ENCODE measurements around the gene RTN4IP1.
A peak's percentile ranks its signal among the peaks of the same experiment; 100 is the strongest.

RTN4IP1 gene

GRCh38 chr6:106538145-106538544 is 91.2 kb downstream of the RTN4IP1 start:
- Histone ChIP-seq H3K4me1 (ENCODE audit: control insufficient read depth in 1 of 2, insufficient read depth in 2 of 2, low read length in 2 of 2) (peaks cover 1 to 2% of the 10 kb centered on the region in 2 experiments), H3K27me3 (ENCODE audit: insufficient read depth, low read length) (no peaks in the 10 kb centered on the region), H2AFZ (ENCODE audit: insufficient read depth, low read length, poor library complexity) (no peak overlapping the region), H2AK5ac (ENCODE audit: low read length) (no peak overlapping the region), H3K4me2 (ENCODE audit: low read length) (no peak overlapping the region), H3K9ac (ENCODE audit: low read length) (no peak overlapping the region), H2BK5ac (ENCODE audit: low read depth, low read length, poor library complexity) (no peak overlapping the region), H3K9me3 (ENCODE audit: insufficient read depth, low read depth, low read length) (no peaks in the 10 kb centered on the region), H3K27ac (ENCODE audit: low read depth, low read length) (no peak overlapping the region), H4K91ac (ENCODE audit: low read depth, low read length) (peak overlapping the region; percentile 14), H4K8ac (ENCODE audit: low read depth, low read length) (peak overlapping the region; percentile 19), H4K12ac (ENCODE audit: low read depth, low read length) (no peak overlapping the region), H2BK12ac (ENCODE audit: low read length) (no peak overlapping the region), H3K36me3 (ENCODE audit: control insufficient read depth in 1 of 2, insufficient read depth in 2 of 2, low read length in 2 of 2) (no peaks in the 10 kb centered on the region), H3K23ac (ENCODE audit: low read length) (no peak overlapping the region), H2BK120ac (ENCODE audit: insufficient read depth, low read length, poor library complexity) (no peak overlapping the region), H3K4ac (ENCODE audit: low read depth, low read length) (no peak overlapping the region), H3K4me3 (ENCODE audit: low read depth, low read length) (no peak overlapping the region), H3K79me1 (ENCODE audit: low read length) (no peaks in the 10 kb centered on the region), H3K79me2 (ENCODE audit: control insufficient read depth, insufficient read depth, low read length, poor library complexity) (no peaks in the 10 kb centered on the region), H3K14ac (ENCODE audit: low read length) (no peak overlapping the region), H3K18ac (ENCODE audit: low read length) (no peak overlapping the region)
- DNase-seq: no peak
- WGBS (ENCODE audit: extremely low coverage, insufficient coverage, insufficient read length): no CpG with 5 or more reads among the region's 1 CpG

GRCh38 chr6:106537662-106538061 is 91.6 kb downstream of the RTN4IP1 start:
- Histone ChIP-seq H2AFZ (ENCODE audit: insufficient read depth, low read length, poor library complexity) (no peak overlapping the region), H3K4me3 (ENCODE audit: low read depth, low read length) (no peak overlapping the region), H3K4ac (ENCODE audit: low read depth, low read length) (no peak overlapping the region), H3K9me3 (ENCODE audit: insufficient read depth, low read depth, low read length) (no peaks in the 10 kb centered on the region), H3K27ac (ENCODE audit: low read depth, low read length) (no peak overlapping the region), H3K79me2 (ENCODE audit: control insufficient read depth, insufficient read depth, low read length, poor library complexity) (no peaks in the 10 kb centered on the region), H3K4me1 (ENCODE audit: control insufficient read depth in 1 of 2, insufficient read depth in 2 of 2, low read length in 2 of 2) (peaks cover 2 to 3% of the 10 kb centered on the region in 2 experiments), H4K91ac (ENCODE audit: low read depth, low read length) (no peak overlapping the region), H3K27me3 (ENCODE audit: insufficient read depth, low read length) (no peaks in the 10 kb centered on the region), H3K79me1 (ENCODE audit: low read length) (no peaks in the 10 kb centered on the region), H4K12ac (ENCODE audit: low read depth, low read length) (no peak overlapping the region), H4K8ac (ENCODE audit: low read depth, low read length) (no peak overlapping the region), H2BK12ac (ENCODE audit: low read length) (no peak overlapping the region), H2BK5ac (ENCODE audit: low read depth, low read length, poor library complexity) (no peak overlapping the region), H3K36me3 (ENCODE audit: control insufficient read depth in 1 of 2, insufficient read depth in 2 of 2, low read length in 2 of 2) (no peaks in the 10 kb centered on the region), H3K18ac (ENCODE audit: low read length) (no peak overlapping the region), H2BK120ac (ENCODE audit: insufficient read depth, low read length, poor library complexity) (no peak overlapping the region), H3K14ac (ENCODE audit: low read length) (no peak overlapping the region), H3K23ac (ENCODE audit: low read length) (no peak overlapping the region), H3K9ac (ENCODE audit: low read length) (no peak overlapping the region), H3K4me2 (ENCODE audit: low read length) (no peak overlapping the region), H2AK5ac (ENCODE audit: low read length) (no peak overlapping the region)
- WGBS (ENCODE audit: extremely low coverage, insufficient coverage, insufficient read length): no CpG with 5 or more reads among the region's 8 CpGs
- DNase-seq: peak; percentile 90 to 98

- H3K14ac ChIP-seq (ENCODE audit: low read length): no peak overlapping the region
- no peak overlapping the region for H3K23ac ChIP-seq (ENCODE audit: low read length)
- H3K4me2 ChIP-seq (ENCODE audit: low read length): no peak overlapping the region
- H3K4ac ChIP-seq (ENCODE audit: low read depth, low read length): no peak overlapping the region
- H2AK5ac ChIP-seq (ENCODE audit: low read length): no peak overlapping the region
- no peak overlapping the region for H2BK12ac ChIP-seq (ENCODE audit: low read length)
- no peak overlapping the region for H4K8ac ChIP-seq (ENCODE audit: low read depth, low read length)
- H3K9ac ChIP-seq (ENCODE audit: low read length): no peak overlapping the region
- no peak overlapping the region for H2AFZ ChIP-seq (ENCODE audit: insufficient read depth, low read length, poor library complexity)
- no peaks in the 10 kb centered on the region for H3K79me1 ChIP-seq (ENCODE audit: low read length)
- H3K27me3 ChIP-seq (ENCODE audit: insufficient read depth, low read length): no peaks in the 10 kb centered on the region
- no peaks in the 10 kb centered on the region for H3K9me3 ChIP-seq (ENCODE audit: insufficient read depth, low read depth, low read length)
- H2BK5ac ChIP-seq (ENCODE audit: low read depth, low read length, poor library complexity): no peak overlapping the region
- no peaks in the 10 kb centered on the region for H3K36me3 ChIP-seq (ENCODE audit: control insufficient read depth in 1 of 2, insufficient read depth in 2 of 2, low read length in 2 of 2)
- no peak overlapping the region for H3K4me3 ChIP-seq (ENCODE audit: low read depth, low read length)
- peak in 1 of 2 donors; percentile 39 for DNase-seq
- H3K4me1 ChIP-seq (ENCODE audit: control insufficient read depth in 1 of 2, insufficient read depth in 2 of 2, low read length in 2 of 2): peaks cover 2 to 3% of the 10 kb centered on the region in 2 experiments
- H3K18ac ChIP-seq (ENCODE audit: low read length): no peak overlapping the region
- H2BK120ac ChIP-seq (ENCODE audit: insufficient read depth, low read length, poor library complexity): no peak overlapping the region
- no peaks in the 10 kb centered on the region for H3K79me2 ChIP-seq (ENCODE audit: control insufficient read depth, insufficient read depth, low read length, poor library complexity)
- H4K12ac ChIP-seq (ENCODE audit: low read depth, low read length): no peak overlapping the region
- H3K27ac ChIP-seq (ENCODE audit: low read depth, low read length): no peak overlapping the region
- no CpG with 5 or more reads among the region's 2 CpGs for WGBS (ENCODE audit: extremely low coverage, insufficient coverage, insufficient read length)
- no peak overlapping the region for H4K91ac ChIP-seq (ENCODE audit: low read depth, low read length)
Observed at GRCh38 chr6:106536851-106537250, 92.4 kb downstream of the RTN4IP1 start.

GRCh38 chr6:106536357-106536756 is 92.9 kb downstream of the RTN4IP1 start:
- no peaks in the 10 kb centered on the region for H3K79me2 ChIP-seq (ENCODE audit: control insufficient read depth, insufficient read depth, low read length, poor library complexity)
- H3K4ac ChIP-seq (ENCODE audit: low read depth, low read length): no peak overlapping the region
- no peak overlapping the region for H3K23ac ChIP-seq (ENCODE audit: low read length)
- H3K4me1 ChIP-seq (ENCODE audit: control insufficient read depth in 1 of 2, insufficient read depth in 2 of 2, low read length in 2 of 2): peaks cover 2 to 3% of the 10 kb centered on the region in 2 experiments
- no peaks in the 10 kb centered on the region for H3K27me3 ChIP-seq (ENCODE audit: insufficient read depth, low read length)
- H2BK5ac ChIP-seq (ENCODE audit: low read depth, low read length, poor library complexity): no peak overlapping the region
- DNase-seq: no peak
- H3K18ac ChIP-seq (ENCODE audit: low read length): no peak overlapping the region
- H3K27ac ChIP-seq (ENCODE audit: low read depth, low read length): no peak overlapping the region
- no CpG with 5 or more reads among the region's 1 CpG for WGBS (ENCODE audit: extremely low coverage, insufficient coverage, insufficient read length)
- no peaks in the 10 kb centered on the region for H3K79me1 ChIP-seq (ENCODE audit: low read length)
- H3K4me3 ChIP-seq (ENCODE audit: low read depth, low read length): no peak overlapping the region
- H3K14ac ChIP-seq (ENCODE audit: low read length): no peak overlapping the region
- no peaks in the 10 kb centered on the region for H3K36me3 ChIP-seq (ENCODE audit: control insufficient read depth in 1 of 2, insufficient read depth in 2 of 2, low read length in 2 of 2)
- no peaks in the 10 kb centered on the region for H3K9me3 ChIP-seq (ENCODE audit: insufficient read depth, low read depth, low read length)
- no peak overlapping the region for H2AK5ac ChIP-seq (ENCODE audit: low read length)
- no peak overlapping the region for H4K8ac ChIP-seq (ENCODE audit: low read depth, low read length)
- no peak overlapping the region for H3K4me2 ChIP-seq (ENCODE audit: low read length)
- H3K9ac ChIP-seq (ENCODE audit: low read length): no peak overlapping the region
- no peak overlapping the region for H4K12ac ChIP-seq (ENCODE audit: low read depth, low read length)
- H2BK120ac ChIP-seq (ENCODE audit: insufficient read depth, low read length, poor library complexity): no peak overlapping the region
- H2AFZ ChIP-seq (ENCODE audit: insufficient read depth, low read length, poor library complexity): no peak overlapping the region
- H4K91ac ChIP-seq (ENCODE audit: low read depth, low read length): no peak overlapping the region
- no peak overlapping the region for H2BK12ac ChIP-seq (ENCODE audit: low read length)
